ENCODE results near the gene COL12A1.
"Not testable (repeated sequence)": the region's sequence is repeated elsewhere in the genome, so short reads cannot be mapped to it uniquely, and the experiment has no call there.

The COL12A1 gene

DNA sequence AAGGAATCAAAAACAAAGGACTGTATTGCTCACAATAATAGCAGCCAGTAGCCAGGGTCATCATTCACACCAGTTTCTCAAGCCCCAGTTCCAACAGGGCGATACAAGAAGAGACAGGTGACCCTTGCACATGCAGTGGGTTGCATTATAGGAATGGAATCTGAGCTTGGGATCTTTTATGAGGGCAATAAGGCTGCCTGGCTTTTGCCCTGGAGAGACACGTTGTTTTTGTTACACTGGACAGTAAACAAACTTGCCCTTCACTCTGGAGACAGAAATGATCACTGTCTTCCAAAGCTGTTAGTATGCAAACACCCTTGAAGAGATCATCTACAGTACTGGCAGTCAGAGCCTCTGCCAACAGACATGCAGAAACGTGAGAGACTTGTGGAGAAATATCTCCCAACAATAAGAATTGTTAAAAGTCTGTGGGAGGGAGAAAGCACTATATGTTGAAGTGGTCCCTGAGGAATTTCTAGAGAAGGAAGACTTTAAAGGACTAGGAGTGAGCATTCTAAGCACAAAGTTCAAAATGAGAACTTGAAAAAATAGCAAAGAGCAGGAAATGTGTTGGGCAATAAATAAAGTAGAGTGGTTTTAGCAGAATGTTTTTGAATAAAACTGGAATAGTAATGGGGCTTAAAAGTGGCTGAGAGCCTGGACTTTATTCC, 6.2 kb upstream of the COL12A1 start:
- no peak for DNase-seq

GRCh38 chr6:75210885-75211739, 5.3 kb upstream of the COL12A1 start:
- DNase-seq, result peak in 3 of 4 experiments; percentile 6 to 24 (median 22)

DNA sequence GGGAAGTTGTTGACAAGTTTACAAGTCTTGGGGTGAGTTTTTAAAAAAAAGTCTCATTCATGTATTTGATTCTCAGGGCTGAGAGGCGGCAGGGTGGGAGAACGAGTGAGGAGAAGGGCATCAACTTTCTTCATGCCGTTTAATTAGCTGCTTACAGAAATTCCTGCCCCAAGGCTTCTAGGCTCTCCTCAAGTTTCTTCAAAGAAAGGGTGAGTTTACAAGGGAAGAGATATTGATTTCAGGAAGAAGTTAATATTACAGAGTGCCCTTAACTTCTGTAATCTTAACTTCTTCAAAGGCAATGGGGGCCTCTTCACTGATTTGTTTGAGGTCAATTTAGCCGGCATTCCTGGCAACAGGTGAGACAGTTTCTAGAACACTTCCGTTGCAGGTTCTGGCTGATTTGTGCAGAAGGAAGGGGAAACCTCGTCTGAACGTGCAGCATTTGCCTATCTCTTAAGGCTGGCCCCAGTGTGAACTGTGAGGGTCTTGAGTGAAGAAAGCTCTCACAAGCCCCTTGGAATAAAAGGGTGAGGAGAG, 3.4 kb upstream of the COL12A1 start:
- DNase-seq, result no peak

DNA sequence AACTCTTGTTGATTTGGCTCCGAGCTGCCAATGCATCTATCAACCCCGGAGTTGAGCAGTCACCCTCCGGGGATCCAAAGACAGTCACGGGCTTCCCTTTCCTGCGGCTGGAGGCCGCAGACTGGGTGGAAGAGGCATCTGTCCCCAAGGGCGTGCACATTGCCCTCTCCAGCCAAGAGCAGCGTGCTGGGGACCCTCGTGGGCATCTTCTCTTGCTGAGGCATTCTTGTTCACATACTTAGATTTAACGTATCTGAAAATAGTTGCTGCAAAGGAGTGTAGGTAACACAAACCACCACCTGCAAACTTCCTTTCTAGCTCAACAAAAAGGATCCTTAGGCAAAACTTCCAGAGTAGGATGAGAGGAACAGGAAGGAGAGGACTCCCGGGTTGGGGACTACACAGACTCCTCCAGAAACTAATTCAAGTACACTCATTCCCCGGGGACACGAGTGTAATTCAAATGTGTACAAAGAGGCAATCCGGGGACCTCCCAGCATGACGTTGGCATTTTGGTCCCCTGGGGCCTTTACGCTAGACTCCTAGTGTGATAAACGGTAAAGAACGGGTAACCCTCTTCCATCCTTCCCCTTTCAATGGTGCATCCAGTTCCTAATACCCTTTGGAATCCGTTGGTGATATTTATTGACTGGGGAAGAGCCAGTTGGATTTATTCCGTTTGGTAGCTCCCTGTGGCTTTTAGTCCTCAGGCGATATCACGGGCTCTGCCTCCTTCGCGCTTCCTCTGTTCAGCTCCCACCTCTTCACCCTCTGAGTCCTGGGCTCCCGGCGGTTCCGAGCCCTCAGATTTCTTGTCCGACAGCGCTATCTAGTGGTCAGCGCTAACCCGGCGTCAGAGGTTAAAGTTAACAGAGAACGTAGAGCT, 2.7 kb upstream of the COL12A1 start:
- peak; percentile 47 to 72 (median 53) for DNase-seq

- no peak for DNase-seq
These were observed 906 bp upstream of the COL12A1 start for GRCh38 chr6:75206576-75207342.

DNA sequence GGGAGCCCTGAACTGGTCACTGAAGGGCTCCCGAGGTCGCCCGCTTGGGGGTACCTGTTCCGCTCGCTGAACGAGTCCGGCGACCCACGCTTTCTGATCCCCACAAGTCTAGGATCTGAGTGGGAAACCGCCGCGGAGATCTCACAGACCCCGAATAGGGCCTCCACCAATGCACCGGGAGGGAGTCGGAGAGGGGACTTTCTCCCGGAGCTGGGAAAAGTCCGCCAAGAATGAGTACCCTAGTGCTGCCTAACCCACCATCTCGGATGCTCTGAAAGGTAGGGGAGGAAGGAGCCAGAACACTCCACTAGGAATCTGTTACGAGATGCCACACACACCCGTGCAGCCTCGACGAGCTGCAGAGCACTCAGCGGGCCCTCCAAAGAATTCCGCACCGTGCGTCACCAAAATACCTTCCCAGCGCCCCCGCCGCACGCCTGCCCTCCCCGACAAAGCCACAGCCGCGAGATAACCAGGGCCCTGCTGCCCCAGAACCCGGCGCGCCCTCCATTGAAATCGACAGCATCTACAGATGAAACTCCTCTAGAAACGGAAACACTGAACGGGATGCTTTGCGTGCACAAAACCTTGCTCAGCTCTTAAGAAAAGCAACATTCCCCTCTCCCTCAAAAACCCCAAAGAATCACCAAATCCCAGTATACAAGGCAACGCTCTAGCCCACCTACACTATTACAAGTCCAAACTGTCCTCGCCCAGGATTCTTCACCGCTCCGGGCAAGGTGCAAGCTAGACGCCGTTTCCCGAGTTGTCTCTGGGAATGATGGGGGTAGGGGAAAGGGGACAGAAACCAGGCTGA, 686 bp downstream of the COL12A1 start:
- no peak for DNase-seq

DNA sequence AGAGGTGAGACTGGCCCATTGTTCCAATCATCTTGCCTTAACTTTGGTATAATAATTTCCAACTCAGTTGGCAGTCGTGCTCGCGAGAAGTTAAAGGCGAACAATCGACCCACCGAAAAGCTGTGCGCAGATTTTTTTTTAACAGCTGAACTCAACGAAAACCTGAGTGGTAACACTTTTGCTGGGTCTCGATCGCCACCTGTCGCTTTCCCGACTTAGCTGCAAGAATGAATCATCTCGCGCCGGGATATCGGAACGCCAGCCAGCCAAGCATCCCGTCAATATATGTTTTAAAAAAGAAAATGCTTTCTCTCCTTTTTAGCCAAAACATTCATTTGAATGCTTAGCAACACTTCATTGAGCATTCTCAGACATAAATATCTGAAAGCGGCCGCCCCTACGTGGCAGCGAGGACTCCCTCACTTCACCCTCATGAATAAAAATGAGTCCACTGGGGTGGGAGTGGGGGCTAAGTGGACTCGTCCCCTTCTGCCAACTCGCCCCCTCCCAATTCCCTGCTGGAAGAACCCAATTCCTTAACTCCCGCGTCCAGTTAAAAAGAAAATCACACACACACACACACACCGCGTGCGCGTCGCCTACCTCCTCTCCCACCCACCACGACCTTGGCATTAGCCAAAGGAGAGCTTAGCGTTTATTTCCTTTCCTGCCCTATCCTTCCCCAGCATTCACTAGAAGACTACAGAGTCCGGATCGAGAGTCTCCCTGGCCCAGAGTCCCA, 1.5 kb downstream of the COL12A1 start:
- no peak for DNase-seq

DNA sequence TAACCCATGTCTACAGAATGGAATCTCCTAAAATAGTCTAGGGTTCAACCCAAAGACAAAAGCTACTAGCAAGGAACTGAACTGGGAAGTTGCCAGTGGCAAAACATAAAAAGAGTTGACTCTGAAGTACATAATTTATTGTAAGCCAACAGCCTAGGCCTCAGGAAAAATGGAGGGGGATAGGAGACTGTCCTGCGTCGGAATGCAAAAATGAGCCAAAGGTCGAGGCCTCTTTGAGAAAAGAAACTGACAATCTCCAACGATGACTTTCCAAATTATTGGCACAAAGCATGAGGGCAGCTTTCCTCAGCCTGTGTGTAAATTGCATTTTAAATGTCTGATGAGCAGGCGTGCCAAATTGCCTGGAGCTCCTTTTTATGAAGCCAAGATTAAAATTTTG, 2.1 kb downstream of the COL12A1 start:
- no peak for DNase-seq

- no peak for DNase-seq
These were observed 3.1 kb downstream of the COL12A1 start for GRCh38 chr6:75202676-75203131.

- no peak for DNase-seq
These were observed 3.8 kb downstream of the COL12A1 start for GRCh38 chr6:75201901-75202672.

- DNase-seq, result no peak
These were observed 4.8 kb downstream of the COL12A1 start for GRCh38 chr6:75201021-75201420.

- no peak for DNase-seq
These were observed 6.0 kb downstream of the COL12A1 start for GRCh38 chr6:75199889-75200288.

GRCh38 chr6:75196081-75196687, 9.7 kb downstream of the COL12A1 start:
- no peak for DNase-seq

- DNase-seq, result no peak
These were observed 17.5 kb downstream of the COL12A1 start for GRCh38 chr6:75188221-75188925.

DNA sequence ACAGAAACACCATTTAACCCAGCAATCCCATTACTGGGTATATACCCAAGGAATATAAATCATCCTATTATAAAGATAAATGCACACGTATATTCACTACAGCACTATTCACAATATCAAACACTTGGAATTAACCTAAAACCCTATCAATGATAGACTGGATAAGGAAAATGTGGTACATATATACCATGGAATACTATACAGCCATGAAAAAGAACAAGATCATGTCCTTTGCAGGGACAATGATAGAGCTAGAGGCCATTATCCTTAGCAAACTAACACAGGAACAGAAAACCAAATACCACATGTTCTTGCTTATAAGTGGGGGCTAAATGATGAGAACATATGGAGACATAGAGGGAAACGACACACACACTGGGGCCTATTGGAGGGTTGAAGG, 19.3 kb downstream of the COL12A1 start:
- DNase-seq, result not testable (repeated sequence)

- DNase-seq, result no peak
These were observed 22.7 kb downstream of the COL12A1 start for GRCh38 chr6:75183099-75183541.

DNA sequence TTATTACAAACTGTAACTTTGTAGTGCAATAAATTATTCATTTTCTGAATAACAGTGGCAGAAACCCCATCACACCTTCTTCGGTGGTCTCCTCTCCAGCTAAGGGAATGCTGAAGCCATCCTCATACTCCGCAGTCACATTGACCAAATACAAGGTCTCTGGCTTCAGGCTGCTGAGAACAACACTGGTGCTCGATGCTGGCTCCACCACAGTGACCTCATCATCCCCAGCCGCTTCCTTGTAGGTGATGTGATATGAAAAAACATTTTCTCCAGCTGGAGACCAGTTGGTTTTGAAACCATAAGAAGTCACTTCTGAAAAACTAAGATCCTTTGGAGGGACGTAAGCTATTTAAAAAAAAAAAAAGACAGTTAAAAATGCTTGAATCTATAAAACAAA, 25.0 kb downstream of the COL12A1 start:
- no peak for DNase-seq

DNA sequence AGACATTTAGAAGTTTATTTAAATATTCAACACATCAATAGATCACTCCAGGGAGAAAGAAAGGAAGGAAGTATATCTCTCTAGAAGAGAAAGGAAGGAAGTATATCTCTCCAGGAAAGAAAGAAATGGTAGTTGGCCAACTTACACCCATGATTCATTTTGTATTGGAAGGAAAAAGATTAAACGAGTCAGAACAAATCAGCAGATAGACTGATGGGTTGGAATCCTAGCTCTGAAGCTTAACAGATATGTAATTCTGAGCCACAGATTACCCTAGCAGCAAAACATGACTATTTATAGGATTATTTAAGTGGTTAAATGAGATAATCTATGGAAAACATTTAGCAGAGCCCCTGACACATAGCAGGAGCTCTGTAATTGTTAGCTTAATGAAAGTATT, 27.1 kb downstream of the COL12A1 start:
- no peak for DNase-seq
